Astrocyte (in vitro differentiated cells and primary cell): ENCODE results near the gene SCRN1. TPM values are rescaled to one million over a fixed set of nuclear protein-coding genes. Genes with fewer than 3 reads are reported as not detected.

ENCODE experiments used
- DNase-seq: peaks from one replicate; pipeline ENCODE4 v3.0.0-alpha.2; 2010; ENCODE audit warnings: low read depth
- FAIRE-seq: peaks from 2 replicates; lab custom pipeline; 2011; peaks lifted over from hg19 to GRCh38; lab: Jason Lieb, UNC
- H2AFZ ChIP-seq: 2 replicates; pipeline ENCODE4 v1.6.0; 2012; ENCODE audit warnings: low read depth, low read length, inconsistent platforms
- H3K27ac ChIP-seq: 2 replicates; pipeline ENCODE4 v1.5.1; 2011; ENCODE audit warnings: low read depth, low read length, inconsistent platforms
- H3K27me3 ChIP-seq: 2 replicates; pipeline ENCODE4 v1.6.0; 2011; ENCODE audit warnings: low read length, inconsistent platforms; ENCODE audit not compliant: insufficient read depth
- H3K36me3 ChIP-seq: 2 replicates; pipeline ENCODE4 v1.5.1; 2011; ENCODE audit warnings: low read length, inconsistent platforms; ENCODE audit not compliant: insufficient read depth
- H3K4me1 ChIP-seq: 2 replicates; pipeline ENCODE4 v1.5.1; 2011; ENCODE audit warnings: low read length, inconsistent platforms; ENCODE audit not compliant: insufficient read depth
- H3K4me2 ChIP-seq: 2 replicates; pipeline ENCODE4 v1.6.0; 2012; ENCODE audit warnings: low read length, inconsistent platforms
- H3K4me3 ChIP-seq: 2 replicates; pipeline ENCODE4 v1.5.1; 2011; ENCODE audit warnings: low read depth, mild to moderate bottlenecking, low read length, inconsistent platforms; ENCODE audit not compliant: insufficient read depth
- H3K79me2 ChIP-seq: 2 replicates; pipeline ENCODE4 v1.6.0; 2012; ENCODE audit warnings: mild to moderate bottlenecking, low read length, inconsistent platforms; ENCODE audit not compliant: insufficient read depth
- H3K9ac ChIP-seq: 2 replicates; pipeline ENCODE4 v1.6.0; 2012; ENCODE audit warnings: mild to moderate bottlenecking, low read length, inconsistent platforms
- H3K9me3 ChIP-seq: 2 replicates; pipeline ENCODE4 v1.5.1; 2012; ENCODE audit warnings: low read depth, mild to moderate bottlenecking, low read length, inconsistent platforms; ENCODE audit not compliant: insufficient read depth
- H4K20me1 ChIP-seq: 2 replicates; pipeline ENCODE4 v1.6.0; 2012; ENCODE audit warnings: low read length, inconsistent platforms; ENCODE audit not compliant: insufficient read depth
- H3K27ac Mint-ChIP-seq: one replicate; pipeline ENCODE4 v1.8.0; 2021; ENCODE audit warnings: mild to moderate bottlenecking, mixed read lengths; ENCODE audit not compliant: unreplicated experiment
- H3K27me3 Mint-ChIP-seq: one replicate; pipeline ENCODE4 v1.8.0; 2021; ENCODE audit warnings: low read depth, mixed read lengths; ENCODE audit not compliant: unreplicated experiment
- H3K36me3 Mint-ChIP-seq: one replicate; pipeline ENCODE4 v1.8.0; 2021; ENCODE audit warnings: low read depth, mixed read lengths; ENCODE audit not compliant: unreplicated experiment
- H3K4me1 Mint-ChIP-seq: one replicate; pipeline ENCODE4 v1.8.0; 2021; ENCODE audit warnings: low read depth, mixed read lengths; ENCODE audit not compliant: unreplicated experiment
- H3K4me3 Mint-ChIP-seq: one replicate; pipeline ENCODE4 v1.8.0; 2021; ENCODE audit warnings: mild to moderate bottlenecking, moderate library complexity, mixed read lengths; ENCODE audit not compliant: unreplicated experiment
- H3K9me3 Mint-ChIP-seq: one replicate; pipeline ENCODE4 v1.8.0; 2021; ENCODE audit warnings: mild to moderate bottlenecking, mixed read lengths; ENCODE audit not compliant: unreplicated experiment
- EZH2 ChIP-seq: IDR thresholded peaks from 2 replicates; pipeline ENCODE4 v1.6.1; 2012; ENCODE audit warnings: mild to moderate bottlenecking, low read length, inconsistent platforms; ENCODE audit not compliant: insufficient read depth
- total RNA-seq: library from RNA; stranded (reverse); gene quantifications from 2 replicates; pipeline ENCODE4 v1.2.1, GENCODE V29; 2021
- TF ChIP-seq, protein P1 (sequence below): IDR thresholded peaks from 2 replicates; pipeline ENCODE4 v1.5.1; 2011; ENCODE audit warnings: low read depth, mild to moderate bottlenecking, inconsistent platforms, low read length, moderate library complexity; ENCODE audit not compliant: insufficient read depth

SCRN1 gene
- total RNA-seq, 1 donor from 2014 or later, result 116 TPM

DNA sequence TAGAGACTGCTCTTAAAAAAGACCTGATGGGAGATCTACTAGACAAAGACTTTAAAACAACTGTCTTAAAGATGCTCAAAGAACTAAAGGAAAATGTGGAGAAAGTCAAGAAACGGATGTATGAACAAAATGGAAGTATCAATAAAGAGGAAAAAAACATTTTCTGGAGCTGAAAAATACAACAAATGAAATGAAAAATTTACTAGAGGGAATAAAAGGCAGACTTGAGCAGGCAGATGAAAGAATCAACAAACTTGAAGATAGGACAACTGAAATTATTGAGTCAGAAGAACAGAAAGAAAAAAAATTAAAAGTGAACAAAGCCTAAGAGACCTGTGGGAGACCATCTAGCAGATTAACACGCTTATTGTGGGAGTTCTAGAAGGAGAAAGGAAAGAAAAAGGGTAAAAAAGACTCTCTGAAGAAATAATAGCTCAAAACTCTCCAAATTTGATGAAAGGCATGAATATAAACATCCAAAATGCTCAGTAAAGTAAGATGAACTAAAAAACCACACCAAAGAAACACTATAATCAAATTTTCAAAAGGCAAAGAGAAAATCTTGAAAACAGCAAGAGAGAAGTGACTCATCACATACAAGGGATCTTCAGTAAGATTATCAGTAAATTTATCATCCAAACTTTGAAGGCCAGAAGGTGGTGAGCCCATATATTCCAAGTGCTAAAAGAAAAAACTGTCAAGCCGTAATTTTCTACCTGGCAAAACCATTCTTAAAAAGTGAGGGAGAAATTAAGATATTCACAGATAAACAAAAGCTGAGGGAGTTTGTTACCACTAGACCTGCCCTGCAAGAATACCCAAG lies 83.2 kb downstream of the SCRN1 start:
- Histone ChIP-seq H3K79me2 (no peaks in the 10 kb centered on the region), H3K27me3 (no peaks in the 10 kb centered on the region), H3K27ac (no peak overlapping the region), H3K4me3 (no peak overlapping the region), H3K9ac (no peak overlapping the region), H4K20me1 (no peaks in the 10 kb centered on the region), H3K4me1 (no peaks in the 10 kb centered on the region), H3K9me3 (peaks cover 3% of the 10 kb centered on the region), H2AFZ (no peak overlapping the region), H3K36me3 (no peaks in the 10 kb centered on the region), H3K4me2 (no peak overlapping the region)
- H3K4me1 Mint-ChIP-seq, result no peaks in the 10 kb centered on the region
- no peak for TF ChIP-seq EZH2
- TF ChIP-seq, protein P1, sequence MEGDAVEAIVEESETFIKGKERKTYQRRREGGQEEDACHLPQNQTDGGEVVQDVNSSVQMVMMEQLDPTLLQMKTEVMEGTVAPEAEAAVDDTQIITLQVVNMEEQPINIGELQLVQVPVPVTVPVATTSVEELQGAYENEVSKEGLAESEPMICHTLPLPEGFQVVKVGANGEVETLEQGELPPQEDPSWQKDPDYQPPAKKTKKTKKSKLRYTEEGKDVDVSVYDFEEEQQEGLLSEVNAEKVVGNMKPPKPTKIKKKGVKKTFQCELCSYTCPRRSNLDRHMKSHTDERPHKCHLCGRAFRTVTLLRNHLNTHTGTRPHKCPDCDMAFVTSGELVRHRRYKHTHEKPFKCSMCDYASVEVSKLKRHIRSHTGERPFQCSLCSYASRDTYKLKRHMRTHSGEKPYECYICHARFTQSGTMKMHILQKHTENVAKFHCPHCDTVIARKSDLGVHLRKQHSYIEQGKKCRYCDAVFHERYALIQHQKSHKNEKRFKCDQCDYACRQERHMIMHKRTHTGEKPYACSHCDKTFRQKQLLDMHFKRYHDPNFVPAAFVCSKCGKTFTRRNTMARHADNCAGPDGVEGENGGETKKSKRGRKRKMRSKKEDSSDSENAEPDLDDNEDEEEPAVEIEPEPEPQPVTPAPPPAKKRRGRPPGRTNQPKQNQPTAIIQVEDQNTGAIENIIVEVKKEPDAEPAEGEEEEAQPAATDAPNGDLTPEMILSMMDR, result no peak
- DNase-seq (no peak), FAIRE-seq (no peak)
- no peaks in the 10 kb centered on the region for H3K27me3 Mint-ChIP-seq
- H3K9me3 Mint-ChIP-seq, result peaks cover 24% of the 10 kb centered on the region
- no peak overlapping the region for H3K27ac Mint-ChIP-seq
- no peak overlapping the region for H3K4me3 Mint-ChIP-seq
- H3K36me3 Mint-ChIP-seq, result peaks cover 14% of the 10 kb centered on the region

DNA sequence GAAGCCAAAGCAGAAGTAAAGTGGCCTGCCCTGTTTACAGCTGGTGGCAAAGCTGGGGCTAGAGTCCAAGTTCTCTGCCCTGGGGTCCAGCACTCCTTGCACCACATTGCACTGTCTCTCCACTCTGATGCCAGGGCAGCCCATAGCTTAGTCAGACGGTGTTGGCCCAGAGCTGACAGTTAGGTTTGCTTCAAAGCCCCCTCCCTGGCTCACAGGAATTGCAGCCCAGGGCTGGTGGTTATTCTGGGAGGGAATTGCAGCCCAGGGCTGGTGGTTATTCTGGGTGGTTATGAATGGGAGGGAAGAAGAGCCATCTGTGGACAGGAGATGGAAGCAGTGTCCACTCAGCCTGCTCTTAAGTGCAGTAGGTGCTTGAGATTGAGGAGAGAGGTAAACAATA lies 88.9 kb downstream of the SCRN1 start:
- peaks cover 11% of the 10 kb centered on the region for H3K9me3 Mint-ChIP-seq
- H3K79me2 ChIP-seq, result no peaks in the 10 kb centered on the region
- H3K9ac ChIP-seq, result no peak overlapping the region
- H3K4me3 ChIP-seq, result no peak overlapping the region
- no peak overlapping the region for H3K4me2 ChIP-seq
- no peak overlapping the region for H3K27ac Mint-ChIP-seq
- no peaks in the 10 kb centered on the region for H3K27me3 ChIP-seq
- no peak overlapping the region for H2AFZ ChIP-seq
- no peak overlapping the region for H3K4me3 Mint-ChIP-seq
- H3K36me3 ChIP-seq, result no peaks in the 10 kb centered on the region
- H3K4me1 ChIP-seq, result no peaks in the 10 kb centered on the region
- H3K36me3 Mint-ChIP-seq, result peaks cover 11% of the 10 kb centered on the region
- H3K9me3 ChIP-seq, result no peaks in the 10 kb centered on the region
- H3K27ac ChIP-seq, result no peak overlapping the region
- no peaks in the 10 kb centered on the region for H4K20me1 ChIP-seq
- no peaks in the 10 kb centered on the region for H3K4me1 Mint-ChIP-seq
- DNase-seq (no peak), FAIRE-seq (no peak)
- no peaks in the 10 kb centered on the region for H3K27me3 Mint-ChIP-seq
- TF ChIP-seq, protein P1, result no peak

DNA sequence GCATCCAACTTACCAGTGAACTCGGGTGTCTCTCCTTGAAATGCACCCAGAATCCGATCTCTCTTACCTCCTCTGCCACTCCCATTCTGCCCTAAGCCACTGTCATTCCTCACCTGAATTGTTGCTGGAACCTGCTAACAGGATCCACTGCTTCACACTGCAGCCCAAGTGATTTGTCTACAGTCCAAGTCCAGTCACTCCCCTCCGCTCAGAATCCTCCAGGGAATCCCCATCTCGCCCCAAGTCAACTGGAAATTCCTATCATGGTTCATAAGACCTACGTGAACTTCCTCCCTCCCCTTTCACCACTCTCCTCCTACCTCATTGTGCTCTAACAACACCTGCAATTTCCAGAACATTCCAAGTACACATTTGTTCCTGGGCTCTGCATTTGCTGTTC lies 91.3 kb downstream of the SCRN1 start:
- Mint-ChIP-seq H3K9me3 (peaks cover 5% of the 10 kb centered on the region), H3K27ac (no peak overlapping the region), H3K27me3 (no peaks in the 10 kb centered on the region), H3K36me3 (peaks cover 5% of the 10 kb centered on the region), H3K4me3 (no peak overlapping the region), H3K4me1 (no peaks in the 10 kb centered on the region)
- Histone ChIP-seq H3K9ac (no peak overlapping the region), H3K4me3 (no peak overlapping the region), H3K4me1 (no peaks in the 10 kb centered on the region), H4K20me1 (no peaks in the 10 kb centered on the region), H3K36me3 (no peaks in the 10 kb centered on the region), H3K27me3 (peaks cover 4% of the 10 kb centered on the region), H3K4me2 (no peak overlapping the region), H2AFZ (no peak overlapping the region), H3K27ac (no peak overlapping the region), H3K9me3 (no peaks in the 10 kb centered on the region), H3K79me2 (no peaks in the 10 kb centered on the region)
- FAIRE-seq (no peak), DNase-seq (no peak)
- no peak for TF ChIP-seq EZH2
- TF ChIP-seq, protein P1, result no peak
